IPS-18a (cell line): ENCODE results near the gene BCAS3.
"Not testable (repeated sequence)": the region's sequence is repeated elsewhere in the genome, so short reads cannot be mapped to it uniquely, and the experiment has no call there.

Experiments
- H3K27ac ChIP-seq: one replicate; pipeline ENCODE4 v1.5.1; 2013; ENCODE audit warnings: low read length
- H3K27me3 ChIP-seq: one replicate; pipeline ENCODE4 v1.6.1; 2013; ENCODE audit warnings: mild to moderate bottlenecking, low read length; ENCODE audit not compliant: control insufficient read depth, insufficient read depth
- H3K36me3 ChIP-seq: one replicate; pipeline ENCODE4 v1.6.1; 2013; ENCODE audit warnings: low read depth, low read length; ENCODE audit not compliant: control insufficient read depth
- H3K4me1 ChIP-seq: one replicate; pipeline ENCODE4 v1.6.1; 2013; ENCODE audit warnings: low read depth, low read length; ENCODE audit not compliant: control insufficient read depth
- H3K4me3 ChIP-seq: one replicate; pipeline ENCODE4 v1.5.1; 2013; ENCODE audit warnings: low read length
- H3K9ac ChIP-seq: one replicate; pipeline ENCODE4 v1.6.1; 2013; ENCODE audit warnings: mild to moderate bottlenecking, low read length, moderate library complexity
- H3K9me3 ChIP-seq: one replicate; pipeline ENCODE4 v1.6.1; 2013; ENCODE audit warnings: low read depth, low read length; ENCODE audit not compliant: control insufficient read depth

Gene BCAS3

GRCh38 chr17:61426482-61427304, 749.0 kb downstream of the BCAS3 start:
- H3K4me3 ChIP-seq = no peak overlapping the region
- H3K27me3 ChIP-seq = peaks cover 4% of the 10 kb centered on the region
- no peak overlapping the region for H3K9ac ChIP-seq
- H3K9me3 ChIP-seq = no peaks in the 10 kb centered on the region
- H3K4me1 ChIP-seq = no peaks in the 10 kb centered on the region
- H3K27ac ChIP-seq = no peak overlapping the region
- H3K36me3 ChIP-seq = no peaks in the 10 kb centered on the region

DNA sequence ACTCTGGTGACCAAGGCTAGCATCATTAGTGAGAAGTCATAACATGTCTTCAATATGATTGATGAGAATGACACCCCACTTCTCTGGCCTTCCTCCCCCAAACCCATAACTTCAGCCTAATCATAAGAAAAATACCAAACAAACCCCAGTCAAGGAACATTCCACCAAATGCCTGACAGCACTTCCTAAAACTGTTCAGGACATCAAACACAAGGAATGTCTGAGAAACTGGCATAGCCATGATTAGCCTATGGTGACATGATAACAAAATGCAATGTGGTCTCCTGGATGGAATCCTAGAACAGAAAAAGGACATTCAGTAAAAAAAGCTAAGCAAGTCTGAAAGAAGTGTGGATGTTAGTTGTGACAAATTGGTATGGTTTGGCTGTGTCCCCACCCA, 749.9 kb downstream of the BCAS3 start:
- Histone ChIP-seq H3K27ac (no peak overlapping the region), H3K36me3 (no peaks in the 10 kb centered on the region), H3K4me1 (no peaks in the 10 kb centered on the region), H3K9me3 (no peaks in the 10 kb centered on the region), H3K27me3 (no peaks in the 10 kb centered on the region), H3K9ac (no peak overlapping the region), H3K4me3 (no peak overlapping the region)

DNA sequence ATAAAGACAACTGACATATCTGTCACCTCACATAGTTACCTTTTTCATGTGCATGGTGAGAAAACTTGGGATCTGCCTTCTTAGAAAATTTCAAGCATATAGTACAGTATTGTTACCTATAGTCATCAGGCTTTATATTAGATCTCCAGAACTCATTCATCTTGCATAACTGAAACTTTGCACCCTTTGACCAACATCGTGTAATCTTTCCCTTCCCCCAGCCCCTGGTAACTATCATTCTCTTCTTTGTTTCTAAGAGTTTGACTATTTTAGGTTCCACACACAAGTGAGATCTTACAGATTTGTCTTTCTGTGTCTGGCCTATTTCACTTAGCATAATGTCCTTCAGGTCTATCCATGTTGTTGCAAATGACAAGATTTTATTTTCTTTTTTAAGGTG, 751.6 kb downstream of the BCAS3 start:
- no peaks in the 10 kb centered on the region for H3K4me1 ChIP-seq
- H3K36me3 ChIP-seq = no peaks in the 10 kb centered on the region
- H3K4me3 ChIP-seq = no peak overlapping the region

DNA sequence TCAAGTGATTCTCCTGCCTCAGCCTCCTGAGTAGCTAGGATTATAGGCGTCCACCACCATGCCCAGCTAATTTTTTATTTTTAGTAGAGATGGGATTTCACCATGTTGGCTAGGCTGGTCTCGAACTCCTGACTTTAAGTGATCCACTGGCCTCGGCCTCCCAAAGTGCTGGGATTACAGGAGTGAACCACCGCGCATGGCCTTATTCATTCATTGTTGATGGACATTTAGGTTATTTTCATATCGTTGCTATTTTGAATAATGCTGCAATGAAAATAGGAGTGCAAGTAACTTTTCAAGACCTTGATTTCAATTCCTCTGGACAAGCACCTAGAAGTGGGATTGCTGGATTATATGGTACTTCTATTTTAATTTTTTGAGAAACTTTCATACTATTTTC, 752.2 kb downstream of the BCAS3 start:
- H3K9ac ChIP-seq, H3K27ac ChIP-seq, H3K36me3 ChIP-seq, H3K9me3 ChIP-seq, H3K27me3 ChIP-seq, H3K4me3 ChIP-seq, H3K4me1 ChIP-seq: not testable (repeated sequence)

More for the DNA sequence above, 751.6 kb downstream of the BCAS3 start:
- Histone ChIP-seq H3K27me3 (no peaks in the 10 kb centered on the region), H3K9ac (no peak overlapping the region), H3K9me3 (no peaks in the 10 kb centered on the region), H3K27ac (no peak overlapping the region)

GRCh38 chr17:61431594-61432311, 754.1 kb downstream of the BCAS3 start:
- H3K27me3 ChIP-seq = no peaks in the 10 kb centered on the region
- H3K9ac ChIP-seq = no peak overlapping the region
- H3K36me3 ChIP-seq = no peaks in the 10 kb centered on the region
- no peaks in the 10 kb centered on the region for H3K4me1 ChIP-seq
- no peak overlapping the region for H3K27ac ChIP-seq
- H3K9me3 ChIP-seq = no peaks in the 10 kb centered on the region
- no peak overlapping the region for H3K4me3 ChIP-seq

GRCh38 chr17:61436273-61436672, 758.6 kb downstream of the BCAS3 start:
- Histone ChIP-seq H3K27me3 (no peaks in the 10 kb centered on the region), H3K4me3 (no peak overlapping the region), H3K36me3 (no peaks in the 10 kb centered on the region), H3K27ac (no peak overlapping the region), H3K9me3 (no peaks in the 10 kb centered on the region), H3K4me1 (no peaks in the 10 kb centered on the region), H3K9ac (no peak overlapping the region)

DNA sequence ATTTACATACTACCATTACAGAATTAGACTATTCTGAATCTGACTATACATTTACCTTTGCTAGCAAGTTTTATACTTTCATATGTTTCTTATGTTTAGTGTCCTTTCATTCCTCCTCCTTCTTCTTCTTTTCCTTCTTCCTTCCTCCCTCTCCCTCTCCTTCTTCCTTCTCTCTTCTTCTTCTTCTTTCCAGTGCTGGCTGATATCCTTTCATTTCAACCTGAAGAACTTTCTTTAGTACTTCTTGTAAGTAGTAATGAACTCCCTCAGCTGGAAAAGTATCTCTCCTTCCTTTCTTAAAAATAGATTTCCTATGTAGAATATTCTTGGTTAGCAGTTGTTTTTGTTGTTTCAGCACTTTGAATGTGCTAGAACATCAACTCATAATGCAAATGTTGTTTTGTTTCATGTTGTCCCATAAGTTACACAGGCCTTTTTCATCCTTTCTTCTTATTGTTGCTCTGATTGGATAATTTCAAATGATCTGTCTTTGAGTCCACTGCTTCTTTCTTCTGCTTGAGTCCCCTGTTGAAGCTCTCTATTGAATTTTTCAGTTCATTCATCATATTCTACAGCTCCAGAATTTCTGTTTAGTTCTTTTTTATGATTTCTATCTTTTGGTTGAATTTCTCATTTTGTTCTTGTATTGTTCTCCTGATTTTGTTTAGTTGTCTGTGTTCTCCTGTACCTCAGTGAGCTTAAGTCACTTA, 759.5 kb downstream of the BCAS3 start:
- Histone ChIP-seq H3K9ac (no peak overlapping the region), H3K36me3 (no peaks in the 10 kb centered on the region), H3K27me3 (no peaks in the 10 kb centered on the region), H3K27ac (no peak overlapping the region), H3K4me1 (no peaks in the 10 kb centered on the region), H3K9me3 (no peaks in the 10 kb centered on the region), H3K4me3 (no peak overlapping the region)

- Histone ChIP-seq H3K4me3 (no peak overlapping the region), H3K9me3 (no peaks in the 10 kb centered on the region), H3K27ac (no peak overlapping the region), H3K27me3 (no peaks in the 10 kb centered on the region), H3K4me1 (no peaks in the 10 kb centered on the region), H3K36me3 (no peaks in the 10 kb centered on the region), H3K9ac (no peak overlapping the region)
Measured at GRCh38 chr17:61440697-61441096, 763.0 kb downstream of the BCAS3 start.

GRCh38 chr17:61441507-61441906, 763.9 kb downstream of the BCAS3 start:
- not testable (repeated sequence) for H3K27ac ChIP-seq, H3K9me3 ChIP-seq, H3K27me3 ChIP-seq

DNA sequence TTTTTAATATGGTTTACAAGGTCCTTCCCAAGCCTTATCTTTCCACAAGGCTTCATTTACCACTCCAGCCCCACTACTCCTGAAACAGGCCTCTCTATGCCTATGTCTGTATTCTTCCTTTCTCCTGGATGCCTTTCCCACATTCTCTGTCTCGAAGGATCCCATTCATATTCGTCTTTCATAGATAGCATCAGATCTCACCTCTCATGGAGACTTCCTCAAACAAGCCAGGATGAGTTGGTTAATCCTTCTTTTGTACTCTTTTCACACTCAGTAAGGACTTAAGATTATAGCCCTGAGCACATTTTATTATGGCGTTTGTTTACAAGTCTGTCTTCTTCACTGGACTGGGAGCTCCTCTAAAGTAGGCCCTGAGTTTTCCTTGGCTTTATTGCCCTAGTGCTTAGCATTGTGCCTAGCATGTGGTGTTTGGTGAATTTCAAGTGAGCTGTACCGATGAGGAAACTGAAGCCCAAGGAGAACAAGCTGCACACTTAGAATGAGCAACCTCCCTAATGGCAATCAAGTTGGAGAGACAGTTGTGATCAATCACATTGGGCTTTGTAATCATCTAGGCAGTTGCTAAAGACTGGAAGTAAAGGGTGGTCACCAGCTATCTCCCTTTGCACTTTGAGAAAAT, 764.6 kb downstream of the BCAS3 start:
- Histone ChIP-seq H3K27ac (no peak overlapping the region), H3K4me1 (no peaks in the 10 kb centered on the region), H3K27me3 (peaks cover 12% of the 10 kb centered on the region), H3K36me3 (no peaks in the 10 kb centered on the region), H3K4me3 (no peak overlapping the region), H3K9ac (no peak overlapping the region), H3K9me3 (no peaks in the 10 kb centered on the region)

More at GRCh38 chr17:61441507-61441906, 763.9 kb downstream of the BCAS3 start:
- not testable (repeated sequence) for H3K36me3 ChIP-seq, H3K4me1 ChIP-seq, H3K4me3 ChIP-seq, H3K9ac ChIP-seq
